NOMO-1 treated with DMSO at 0.1 percent for 48 hours (cell line): ENCODE data around the gene PTPN2.

Source experiments
- DNase-seq: peaks from one replicate; lab custom pipeline; 2025; ENCODE audit not compliant: unreplicated experiment; lab: John Stamatoyannopoulos, UW

PTPN2 gene

DNA sequence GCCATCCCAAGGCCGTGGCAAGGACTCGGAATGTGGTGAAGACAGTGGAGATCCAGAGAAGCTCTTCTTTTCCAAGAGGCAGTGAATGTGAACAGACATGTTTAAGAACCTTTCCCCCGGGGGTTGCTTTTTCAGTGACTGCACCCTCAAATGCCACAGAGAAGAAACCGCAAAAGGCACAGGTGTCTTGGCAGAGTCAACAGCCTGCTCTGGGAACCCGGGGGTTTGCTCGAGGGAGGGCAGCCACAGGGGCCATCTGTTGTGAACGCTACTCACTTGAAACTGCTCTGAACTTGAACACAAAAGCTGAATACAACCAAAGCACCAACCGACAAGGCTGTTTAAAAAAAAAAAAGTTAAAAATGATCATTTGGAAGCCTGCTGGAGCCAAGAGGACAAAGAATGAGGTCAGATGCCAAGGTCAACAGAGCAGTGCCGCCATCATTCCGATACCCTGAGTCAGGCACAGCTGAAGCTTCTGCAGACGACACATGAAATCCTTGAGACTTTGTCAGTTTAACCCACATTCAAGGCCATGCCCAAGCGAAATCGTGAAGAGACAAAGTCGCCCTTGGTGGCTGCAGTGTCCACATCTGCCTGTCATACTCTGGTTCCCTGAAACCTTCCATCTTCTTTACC lies 133.8 kb downstream of the PTPN2 start:
- DNase-seq, result no peak

DNA sequence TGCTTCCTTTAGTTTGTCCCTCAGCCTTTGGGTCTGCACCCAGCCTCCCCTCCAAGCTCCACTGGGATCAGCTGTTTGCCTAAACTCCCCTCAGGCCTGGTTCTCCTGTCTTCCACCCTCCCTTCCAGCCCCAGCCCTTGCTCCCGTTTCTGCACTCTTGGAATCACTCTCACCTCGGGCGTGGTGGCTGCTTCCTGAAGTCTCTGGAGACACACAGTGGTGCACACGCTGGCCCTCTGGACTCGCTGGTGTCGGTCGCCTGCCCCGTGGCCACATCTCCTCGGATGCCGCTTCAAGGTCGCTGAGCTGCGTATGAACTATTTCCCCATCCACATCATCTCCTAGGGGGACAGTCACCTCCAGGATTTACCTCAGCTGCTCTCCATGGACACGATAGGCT lies 134.9 kb downstream of the PTPN2 start:
- no peak for DNase-seq

DNA sequence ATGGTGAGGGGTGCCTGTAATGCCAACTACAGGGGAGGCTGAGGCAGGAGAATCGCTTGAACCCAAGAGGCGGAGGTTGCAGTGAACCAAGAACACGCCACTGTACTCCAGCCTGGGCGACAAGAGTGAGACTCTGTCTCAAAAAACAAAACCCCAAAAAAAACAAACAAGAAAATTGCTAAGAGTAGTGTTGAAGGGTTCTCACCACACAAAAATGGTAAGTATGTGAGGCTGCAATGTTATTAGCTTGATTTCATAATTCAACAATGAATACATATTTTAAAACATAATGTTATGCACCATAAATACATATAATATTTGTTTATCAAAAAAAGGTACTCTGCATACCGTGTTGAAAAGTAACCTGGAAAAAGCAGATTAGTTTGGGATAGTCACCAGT lies 135.4 kb downstream of the PTPN2 start:
- no peak for DNase-seq

DNA sequence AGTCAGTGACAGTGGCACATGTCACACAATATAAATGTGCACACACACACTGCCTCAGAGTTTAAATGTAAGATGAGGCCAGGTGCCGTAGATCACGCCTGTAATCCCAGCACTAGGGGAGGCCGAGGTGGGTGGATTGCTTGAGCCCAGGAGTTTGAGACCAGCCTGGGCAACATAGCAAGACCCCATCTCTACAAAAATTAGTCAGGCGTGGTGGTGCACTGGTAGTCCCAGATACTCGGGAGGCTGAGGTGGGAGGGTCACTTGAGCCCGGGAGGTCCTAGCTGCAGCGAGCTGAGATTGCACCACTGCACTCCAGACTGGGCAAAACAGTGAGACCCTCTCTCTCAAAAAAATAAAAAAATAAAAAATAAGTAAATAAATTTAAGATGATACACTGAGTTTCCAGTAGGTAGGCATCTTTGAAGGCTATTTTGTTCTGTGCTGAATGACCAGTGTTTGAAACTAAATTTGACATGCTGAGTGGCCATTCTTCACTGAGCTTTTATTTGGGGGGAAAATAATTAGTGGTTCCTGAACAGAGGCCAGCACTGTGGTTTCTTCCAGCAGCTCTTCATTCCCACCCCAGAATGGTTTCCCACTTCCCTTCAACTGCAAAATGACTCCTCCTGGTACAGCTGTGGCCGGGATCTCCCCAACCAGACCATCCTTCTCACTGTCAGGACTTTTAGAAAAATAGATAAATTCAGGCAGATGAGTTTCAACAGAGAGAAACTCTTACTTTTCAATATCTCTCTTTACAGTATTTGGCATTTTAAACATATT lies 136.3 kb downstream of the PTPN2 start:
- DNase-seq, result no peak

DNA sequence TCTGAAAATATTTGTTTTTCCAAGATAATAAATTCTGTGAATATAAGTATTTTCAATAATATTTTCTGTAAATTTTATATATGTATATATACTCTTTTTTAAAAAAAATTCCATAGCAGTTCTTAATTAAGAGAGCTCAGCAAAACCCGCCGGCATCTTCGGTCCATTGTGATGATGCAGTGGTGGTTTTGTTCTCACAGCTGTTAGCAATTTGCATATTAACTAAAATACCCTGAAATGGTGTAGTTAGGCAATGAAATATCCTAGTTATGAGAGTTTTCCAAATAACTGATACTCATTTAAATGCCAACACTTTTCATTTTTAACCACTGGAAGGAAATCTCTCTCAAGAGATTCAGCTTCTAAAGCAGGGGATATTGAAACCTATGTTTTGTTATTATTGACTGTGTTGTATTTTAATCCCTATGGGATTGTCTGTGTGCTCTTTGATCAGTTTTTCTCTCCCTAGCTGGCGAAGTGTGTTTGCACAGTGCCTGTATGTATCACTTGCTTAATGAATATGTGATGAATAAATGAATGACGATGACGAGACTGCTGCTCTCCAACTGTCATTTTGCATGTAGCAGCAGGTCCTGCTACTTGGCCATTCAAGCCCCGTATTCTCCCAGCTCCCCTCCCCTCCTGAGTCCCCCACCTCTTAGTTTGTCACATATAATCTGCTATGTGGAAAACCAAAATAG lies 138.8 kb downstream of the PTPN2 start:
- DNase-seq, result no peak

DNA sequence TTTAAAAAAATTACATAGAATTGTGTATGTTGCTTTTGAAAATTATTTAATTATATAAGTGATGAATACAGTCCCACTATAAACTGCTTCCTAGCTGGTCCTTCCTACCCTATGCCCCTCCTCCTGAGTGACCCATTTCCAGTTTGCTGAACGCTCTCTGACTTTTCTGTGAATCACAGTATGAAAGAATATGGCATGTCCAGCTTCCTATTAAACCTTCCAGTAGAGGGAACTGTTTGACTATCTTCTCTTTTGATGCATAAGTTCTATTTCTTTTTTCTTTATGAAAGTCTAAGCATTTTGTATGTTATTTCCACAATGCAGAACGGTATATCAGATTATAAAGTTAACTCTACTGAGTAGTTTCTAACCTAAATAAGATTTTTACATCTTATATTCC lies 139.9 kb downstream of the PTPN2 start:
- peak; percentile 61 for DNase-seq

DNA sequence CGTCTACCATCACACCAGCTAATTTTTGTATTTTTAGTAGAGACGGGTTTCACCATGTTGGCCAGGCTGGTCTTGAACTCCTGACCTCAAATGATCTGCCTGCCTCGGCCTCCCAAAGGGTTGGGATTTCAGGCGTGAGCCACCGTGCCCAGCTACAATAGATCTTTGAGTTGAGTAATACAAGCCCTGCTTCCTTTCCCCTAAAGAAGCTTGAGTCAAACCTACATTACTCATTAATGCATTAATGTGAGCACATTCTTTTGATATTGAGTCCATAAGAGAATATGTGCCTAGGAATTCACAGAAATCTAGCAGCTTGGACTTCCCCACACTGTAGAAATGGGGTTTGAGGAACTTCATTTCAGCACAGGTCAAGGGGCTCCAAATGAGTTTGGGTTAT lies 141.6 kb downstream of the PTPN2 start:
- DNase-seq, result no peak
